Measurements from ENCODE around the gene NFYC.

DNA sequence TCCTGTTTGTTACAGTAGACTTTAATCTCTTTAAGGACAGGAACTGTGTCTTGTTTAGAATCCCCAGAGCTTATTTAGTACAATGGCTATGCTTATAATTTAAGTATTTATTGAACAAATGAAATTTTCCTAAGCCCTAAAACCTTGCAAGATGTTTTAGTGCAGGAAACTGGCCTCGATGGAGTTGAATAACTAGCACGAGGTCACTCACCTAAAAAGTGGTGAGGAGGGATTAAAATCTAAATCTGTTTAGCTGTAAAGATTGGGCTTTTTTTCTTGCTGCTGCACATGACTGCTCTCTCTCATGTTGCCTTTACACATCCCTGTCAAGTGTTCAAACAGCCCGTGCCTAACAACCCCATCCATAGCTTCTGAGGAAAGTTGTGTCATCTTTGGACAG, 10.2 kb downstream of the NFYC start:
- TF ChIP-seq, protein P1, sequence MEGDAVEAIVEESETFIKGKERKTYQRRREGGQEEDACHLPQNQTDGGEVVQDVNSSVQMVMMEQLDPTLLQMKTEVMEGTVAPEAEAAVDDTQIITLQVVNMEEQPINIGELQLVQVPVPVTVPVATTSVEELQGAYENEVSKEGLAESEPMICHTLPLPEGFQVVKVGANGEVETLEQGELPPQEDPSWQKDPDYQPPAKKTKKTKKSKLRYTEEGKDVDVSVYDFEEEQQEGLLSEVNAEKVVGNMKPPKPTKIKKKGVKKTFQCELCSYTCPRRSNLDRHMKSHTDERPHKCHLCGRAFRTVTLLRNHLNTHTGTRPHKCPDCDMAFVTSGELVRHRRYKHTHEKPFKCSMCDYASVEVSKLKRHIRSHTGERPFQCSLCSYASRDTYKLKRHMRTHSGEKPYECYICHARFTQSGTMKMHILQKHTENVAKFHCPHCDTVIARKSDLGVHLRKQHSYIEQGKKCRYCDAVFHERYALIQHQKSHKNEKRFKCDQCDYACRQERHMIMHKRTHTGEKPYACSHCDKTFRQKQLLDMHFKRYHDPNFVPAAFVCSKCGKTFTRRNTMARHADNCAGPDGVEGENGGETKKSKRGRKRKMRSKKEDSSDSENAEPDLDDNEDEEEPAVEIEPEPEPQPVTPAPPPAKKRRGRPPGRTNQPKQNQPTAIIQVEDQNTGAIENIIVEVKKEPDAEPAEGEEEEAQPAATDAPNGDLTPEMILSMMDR (conservative IDR thresholded peaks at IDR 0.05; ENCODE audit: low read length), result no peak
- no peak for TF ChIP-seq EZH2phosphoT487 (IDR thresholded peaks at IDR 0.05; ENCODE audit: borderline replicate concordance)
